HepG2 (cell line): Measurements from ENCODE around the gene NUDT8. TPM values are rescaled to one million over a fixed set of nuclear protein-coding genes. Genes with fewer than 3 reads are reported as not detected.
"Not testable (repeated sequence)": the region's sequence is repeated elsewhere in the genome, so short reads cannot be mapped to it uniquely, and the experiment has no call there.

ENCODE experiments used
- ATAC-seq: fragments of 200-7000 bp; cut with Tn5 transposase; 3 replicates; pipeline ENCODE4 v1.9.1; 2020; ENCODE audit warnings: mild to moderate bottlenecking, moderate library complexity
- BruUV-seq: library from RNA; stranded (reverse); fragments of 400-500 nt; replicated peaks from 2 replicates; lab custom pipeline; 2021; lab: Mats Ljungman, UMichigan
- CTCF ChIA-PET: fragments of 300-600 bp; formaldehyde crosslinking; extraction: SDS; loops from one replicate; lab custom pipeline; 2021; ENCODE audit warnings: low total read pairs, inconsistent platforms, low intra/inter-chr PET ratio; lab: Yijun Ruan, JAX
- POLR2A ChIA-PET: fragments of 350-600 bp; sonication (Branson Sonifier 250); formaldehyde crosslinking; loops from one replicate; lab custom pipeline; 2020; ENCODE audit warnings: antibody characterized with exemption, inconsistent platforms; lab: Yijun Ruan, JAX
- DNase-seq: peaks from one replicate; pipeline ENCODE4 v3.0.0-alpha.2; 2015; ENCODE audit warnings: low spot score
- FAIRE-seq: peaks from 3 replicates; lab custom pipeline; 2011; peaks lifted over from hg19 to GRCh38; lab: Jason Lieb, UNC
- H2AFZ ChIP-seq: one replicate; pipeline ENCODE4 v1.6.1; 2011; ENCODE audit warnings: low read length, inconsistent platforms
- H3K27ac ChIP-seq: fragments of 300-600 bp; 3 replicates; pipeline ENCODE4 v1.8.0; 2011; ENCODE audit warnings: mixed run types, mild to moderate bottlenecking, mixed read lengths, low read length, inconsistent platforms; ENCODE audit not compliant: insufficient read depth; ENCODE audit errors: extremely low read length
- H3K27me3 ChIP-seq, 2 experiments: fragments of 200-600 bp in 1 of 2; 2 replicates in 1 of 2; 3 replicates in 1 of 2; pipeline versions ENCODE4 v1.6.0 to v1.8.0; 2011; ENCODE audit warnings: low read length in 2 of 2, mild to moderate bottlenecking in 2 of 2, moderate library complexity in 2 of 2, inconsistent platforms in 1 of 2; ENCODE audit not compliant: insufficient read depth in 2 of 2, control insufficient read depth in 1 of 2
- H3K36me3 ChIP-seq, 2 experiments: fragments of 200-600 bp in 1 of 2; replicated peaks in 1 of 2; 2 replicates in 1 of 2; 3 replicates in 1 of 2; pipeline versions ENCODE4 v1.5.1 to v1.8.0; 2011; ENCODE audit warnings: low read length in 2 of 2, inconsistent platforms in 1 of 2; ENCODE audit not compliant: insufficient read depth in 2 of 2, control insufficient read depth in 1 of 2
- H3K4me1 ChIP-seq: 2 replicates; pipeline ENCODE4 v1.5.1; 2012; ENCODE audit warnings: low read length, inconsistent platforms; ENCODE audit not compliant: insufficient read depth
- H3K4me2 ChIP-seq: 2 replicates; pipeline ENCODE4 v1.6.0; 2011; ENCODE audit warnings: low read depth, low read length, inconsistent platforms
- H3K4me3 ChIP-seq, 3 experiments: fragments of 200-600 bp in 1 of 3; sonication (generic), shearing (Covaris generic) in 1 of 3; replicated peaks in 1 of 3; 2 replicates each; pipeline ENCODE4 v1.5.1; 2011 to 2016; ENCODE audit warnings: low read length in 3 of 3, inconsistent platforms in 2 of 3, low read depth in 2 of 3, mild to moderate bottlenecking in 2 of 3, control low read depth in 1 of 3, mixed read lengths in 1 of 3; ENCODE audit not compliant: insufficient read depth in 1 of 3
- H3K79me2 ChIP-seq: one replicate; pipeline ENCODE4 v1.6.1; 2011; ENCODE audit warnings: low read length, inconsistent platforms; ENCODE audit not compliant: insufficient read depth
- H3K9ac ChIP-seq: 2 replicates; pipeline ENCODE4 v1.6.0; 2011; ENCODE audit warnings: mild to moderate bottlenecking, low read depth, low read length, inconsistent platforms; ENCODE audit not compliant: insufficient read depth
- H3K9me3 ChIP-seq: 2 replicates; pipeline ENCODE4 v1.5.1; 2012; ENCODE audit warnings: mild to moderate bottlenecking, low read length
- H4K20me1 ChIP-seq: 2 replicates; pipeline ENCODE4 v1.6.0; 2011; ENCODE audit warnings: inconsistent platforms, mild to moderate bottlenecking, low read length, moderate library complexity; ENCODE audit not compliant: insufficient read depth
- FOSL2 ChIP-seq: sonication (generic); formaldehyde crosslinking; IDR thresholded peaks from 2 replicates; pipeline ENCODE4 v1.4.0; 2020; ENCODE audit warnings: missing genetic modification reagents
- NFYB ChIP-seq: sonication (generic); formaldehyde crosslinking; IDR thresholded peaks from 2 replicates; pipeline ENCODE4 v1.4.0; 2020; ENCODE audit warnings: missing genetic modification reagents
- NFYC ChIP-seq: IDR thresholded peaks from 2 replicates; pipeline ENCODE4 v1.6.1; 2016; ENCODE audit warnings: missing genetic modification reagents, missing compliant biosample characterization
- PHF21A ChIP-seq: sonication (generic); formaldehyde crosslinking; IDR thresholded peaks from 2 replicates; pipeline ENCODE4 v1.5.0; 2020; ENCODE audit warnings: mild to moderate bottlenecking, missing genetic modification reagents
- POLR2G ChIP-seq: fragments of 200-400 bp; formaldehyde crosslinking; IDR thresholded peaks from 2 replicates; pipeline ENCODE4 v1.6.1; 2018; ENCODE audit warnings: mild to moderate bottlenecking, low read depth, low read length, moderate library complexity
- ZFY ChIP-seq: sonication (generic); formaldehyde crosslinking; IDR thresholded peaks from 2 replicates; pipeline ENCODE4 v1.4.0; 2020; ENCODE audit warnings: missing genetic modification reagents
- WGBS: methylation state at CpG from one replicate; pipeline ENCODE4 v1.1.6; 2017; ENCODE audit warnings: low lambda C conversion rate; 5-methylcytosine and 5-hydroxymethylcytosine counted together
- in situ Hi-C: cut with HindIII; loops from 2 replicates; pipeline ENCODE4 v1.10.0; 2017; ENCODE audit warnings: low pct_unique_long_range_greater_than_20kb; ENCODE audit not compliant: extremely low pct_ligation_motif_present
- intact Hi-C: fragments of 100-400 bp; cut with micrococcal nuclease; formaldehyde crosslinking; loops from one replicate; pipeline ENCODE4 v1.10.0; 2022; ENCODE audit not compliant: unreplicated experiment
- polyA plus RNA-seq, 8 experiments: library from polyadenylated mRNA; depleted of rRNA in 3 of 8; stranded (reverse) in 7 of 8; unstranded in 1 of 8; fragments of >200 nt; fragmentation: Illumina TruSeq in 4 of 8; extraction: Trizol in 4 of 8; gene quantifications; 2 replicates each; pipeline versions ENCODE4 v1.2.1 to v1.2.3, GENCODE V29; 2011 to 2016; ENCODE audit warnings: low read depth in 4 of 8, missing spikeins in 1 of 8, mixed read lengths in 1 of 8; ENCODE audit not compliant: insufficient read depth in 1 of 8
- total RNA-seq, 5 experiments: library from RNA; depleted of rRNA; stranded (reverse); fragments of >200 nt; fragmentation: Illumina TruSeq; extraction: Trizol; gene quantifications; 2 replicates each; pipeline ENCODE4 v1.2.3, GENCODE V29; 2016; ENCODE audit warnings: low read depth in 1 of 5
- TF ChIP-seq, protein P1 (sequence below): sonication (generic); IDR thresholded peaks from 2 replicates; pipeline ENCODE4 v1.6.1; 2016; ENCODE audit warnings: low read depth, borderline replicate concordance
- TF ChIP-seq, protein P2 (sequence below): sonication (generic); formaldehyde crosslinking; IDR thresholded peaks from 2 replicates; pipeline ENCODE4 v1.4.0; 2020; ENCODE audit warnings: missing genetic modification reagents
- TF ChIP-seq, protein P3 (sequence below): sonication (generic); formaldehyde crosslinking; IDR thresholded peaks from 2 replicates; pipeline ENCODE4 v1.5.1; 2020; ENCODE audit warnings: mild to moderate bottlenecking, missing genetic modification reagents, moderate library complexity
- TF ChIP-seq, protein P4 (sequence below), 2 experiments: fragments of 450-650 bp in 1 of 2; sonication (generic) in 1 of 2; formaldehyde crosslinking; IDR thresholded peaks; 2 replicates each; pipeline versions ENCODE4 v1.5.0 to v1.8.0; 2020 to 2022; ENCODE audit warnings: mild to moderate bottlenecking in 1 of 2, missing genetic modification reagents in 1 of 2
- TF ChIP-seq, protein P5 (sequence below): sonication (generic); formaldehyde crosslinking; conservative IDR thresholded peaks from 2 replicates; pipeline ENCODE4 v1.4.0; 2020; ENCODE audit warnings: mild to moderate bottlenecking, missing genetic modification reagents, moderate library complexity

NUDT8 gene
- total and polyA plus RNA-seq, 2 of the 13 experiments (the other 11 are each of a cell fraction or from before 2014, with no cell fraction given): 6.7 to 25.8 TPM

DNA sequence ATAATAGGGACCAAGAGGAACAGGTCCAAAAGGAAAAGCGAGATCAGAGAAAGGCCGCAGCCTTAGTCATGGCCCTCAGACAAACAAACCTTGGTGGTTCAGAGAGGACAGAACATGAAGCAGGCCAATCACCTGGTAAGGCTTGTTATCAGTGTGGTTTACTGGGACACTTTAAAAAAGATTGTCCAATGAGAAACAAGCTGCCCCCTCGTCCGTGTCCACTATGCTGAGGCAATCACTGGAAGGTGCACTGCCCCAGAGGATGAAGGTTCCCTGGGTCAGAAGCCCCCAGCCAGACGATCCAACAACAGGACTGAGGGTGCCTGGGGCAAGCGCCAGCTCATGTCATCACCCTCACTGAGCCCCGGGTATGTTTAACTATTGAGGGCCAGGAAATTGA lies 6.8 kb downstream of the NUDT8 start:
- ATAC-seq, H3K36me3 ChIP-seq, intact Hi-C loops, H3K4me3 ChIP-seq, CTCF ChIA-PET, H2AFZ ChIP-seq, in situ Hi-C loops, H4K20me1 ChIP-seq, H3K9ac ChIP-seq, H3K27me3 ChIP-seq, H3K79me2 ChIP-seq, BruUV-seq, H3K9me3 ChIP-seq: not testable (repeated sequence)
- WGBS: 10% methylated on average over 4 of the region's 7 CpGs
- peak overlapping the region; percentile 22 for H3K27ac ChIP-seq
- FAIRE-seq (peak; percentile 12), DNase-seq (peak; percentile 72)
- POLR2A ChIA-PET: interaction anchor here (1.3 kb wide), 1 partner anchor 9 kb away, joined by 5 read pairs; no protein-coding TSS in a partner anchor
- H3K4me2 ChIP-seq: peak overlapping the region; percentile 32; the same call in 1 of the 2 replicates
- H3K4me1 ChIP-seq: peaks cover 22% of the 10 kb centered on the region
- TF ChIP-seq NFYB (CRISPR knock-in tag) (peak; percentile 66), ZFY (CRISPR knock-in tag) (peak; percentile 49; the same call in 1 of the 2 replicates), PHF21A (CRISPR knock-in tag) (peak; percentile 45; the same call in 1 of the 2 replicates), NFYC (peak; percentile 60), FOSL2 (peak; percentile 83), POLR2G (peak; percentile 35; the same call in 1 of the 2 replicates)
- TF ChIP-seq, protein P1, sequence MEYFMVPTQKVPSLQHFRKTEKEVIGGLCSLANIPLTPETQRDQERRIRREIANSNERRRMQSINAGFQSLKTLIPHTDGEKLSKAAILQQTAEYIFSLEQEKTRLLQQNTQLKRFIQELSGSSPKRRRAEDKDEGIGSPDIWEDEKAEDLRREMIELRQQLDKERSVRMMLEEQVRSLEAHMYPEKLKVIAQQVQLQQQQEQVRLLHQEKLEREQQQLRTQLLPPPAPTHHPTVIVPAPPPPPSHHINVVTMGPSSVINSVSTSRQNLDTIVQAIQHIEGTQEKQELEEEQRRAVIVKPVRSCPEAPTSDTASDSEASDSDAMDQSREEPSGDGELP: 0 out of 2 replicates have a peak, but pooled peaks have one; percentile 15
- TF ChIP-seq, protein P2, sequence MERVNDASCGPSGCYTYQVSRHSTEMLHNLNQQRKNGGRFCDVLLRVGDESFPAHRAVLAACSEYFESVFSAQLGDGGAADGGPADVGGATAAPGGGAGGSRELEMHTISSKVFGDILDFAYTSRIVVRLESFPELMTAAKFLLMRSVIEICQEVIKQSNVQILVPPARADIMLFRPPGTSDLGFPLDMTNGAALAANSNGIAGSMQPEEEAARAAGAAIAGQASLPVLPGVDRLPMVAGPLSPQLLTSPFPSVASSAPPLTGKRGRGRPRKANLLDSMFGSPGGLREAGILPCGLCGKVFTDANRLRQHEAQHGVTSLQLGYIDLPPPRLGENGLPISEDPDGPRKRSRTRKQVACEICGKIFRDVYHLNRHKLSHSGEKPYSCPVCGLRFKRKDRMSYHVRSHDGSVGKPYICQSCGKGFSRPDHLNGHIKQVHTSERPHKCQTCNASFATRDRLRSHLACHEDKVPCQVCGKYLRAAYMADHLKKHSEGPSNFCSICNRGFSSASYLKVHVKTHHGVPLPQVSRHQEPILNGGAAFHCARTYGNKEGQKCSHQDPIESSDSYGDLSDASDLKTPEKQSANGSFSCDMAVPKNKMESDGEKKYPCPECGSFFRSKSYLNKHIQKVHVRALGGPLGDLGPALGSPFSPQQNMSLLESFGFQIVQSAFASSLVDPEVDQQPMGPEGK (CRISPR knock-in tag): peak; percentile 36; the same call in 1 of the 2 replicates
- TF ChIP-seq, protein P3, sequence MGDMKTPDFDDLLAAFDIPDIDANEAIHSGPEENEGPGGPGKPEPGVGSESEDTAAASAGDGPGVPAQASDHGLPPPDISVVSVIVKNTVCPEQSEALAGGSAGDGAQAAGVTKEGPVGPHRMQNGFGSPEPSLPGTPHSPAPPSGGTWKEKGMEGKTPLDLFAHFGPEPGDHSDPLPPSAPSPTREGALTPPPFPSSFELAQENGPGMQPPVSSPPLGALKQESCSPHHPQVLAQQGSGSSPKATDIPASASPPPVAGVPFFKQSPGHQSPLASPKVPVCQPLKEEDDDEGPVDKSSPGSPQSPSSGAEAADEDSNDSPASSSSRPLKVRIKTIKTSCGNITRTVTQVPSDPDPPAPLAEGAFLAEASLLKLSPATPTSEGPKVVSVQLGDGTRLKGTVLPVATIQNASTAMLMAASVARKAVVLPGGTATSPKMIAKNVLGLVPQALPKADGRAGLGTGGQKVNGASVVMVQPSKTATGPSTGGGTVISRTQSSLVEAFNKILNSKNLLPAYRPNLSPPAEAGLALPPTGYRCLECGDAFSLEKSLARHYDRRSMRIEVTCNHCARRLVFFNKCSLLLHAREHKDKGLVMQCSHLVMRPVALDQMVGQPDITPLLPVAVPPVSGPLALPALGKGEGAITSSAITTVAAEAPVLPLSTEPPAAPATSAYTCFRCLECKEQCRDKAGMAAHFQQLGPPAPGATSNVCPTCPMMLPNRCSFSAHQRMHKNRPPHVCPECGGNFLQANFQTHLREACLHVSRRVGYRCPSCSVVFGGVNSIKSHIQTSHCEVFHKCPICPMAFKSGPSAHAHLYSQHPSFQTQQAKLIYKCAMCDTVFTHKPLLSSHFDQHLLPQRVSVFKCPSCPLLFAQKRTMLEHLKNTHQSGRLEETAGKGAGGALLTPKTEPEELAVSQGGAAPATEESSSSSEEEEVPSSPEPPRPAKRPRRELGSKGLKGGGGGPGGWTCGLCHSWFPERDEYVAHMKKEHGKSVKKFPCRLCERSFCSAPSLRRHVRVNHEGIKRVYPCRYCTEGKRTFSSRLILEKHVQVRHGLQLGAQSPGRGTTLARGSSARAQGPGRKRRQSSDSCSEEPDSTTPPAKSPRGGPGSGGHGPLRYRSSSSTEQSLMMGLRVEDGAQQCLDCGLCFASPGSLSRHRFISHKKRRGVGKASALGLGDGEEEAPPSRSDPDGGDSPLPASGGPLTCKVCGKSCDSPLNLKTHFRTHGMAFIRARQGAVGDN (CRISPR knock-in tag): peak; percentile 49
- TF ChIP-seq, protein P4, sequence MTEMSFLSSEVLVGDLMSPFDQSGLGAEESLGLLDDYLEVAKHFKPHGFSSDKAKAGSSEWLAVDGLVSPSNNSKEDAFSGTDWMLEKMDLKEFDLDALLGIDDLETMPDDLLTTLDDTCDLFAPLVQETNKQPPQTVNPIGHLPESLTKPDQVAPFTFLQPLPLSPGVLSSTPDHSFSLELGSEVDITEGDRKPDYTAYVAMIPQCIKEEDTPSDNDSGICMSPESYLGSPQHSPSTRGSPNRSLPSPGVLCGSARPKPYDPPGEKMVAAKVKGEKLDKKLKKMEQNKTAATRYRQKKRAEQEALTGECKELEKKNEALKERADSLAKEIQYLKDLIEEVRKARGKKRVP (CRISPR knock-in tag; IDR thresholded peaks at IDR 0.05): peak in 1 of 2 experiments; percentile 65; a peak in 1 of 4 replicates
- TF ChIP-seq, protein P5, sequence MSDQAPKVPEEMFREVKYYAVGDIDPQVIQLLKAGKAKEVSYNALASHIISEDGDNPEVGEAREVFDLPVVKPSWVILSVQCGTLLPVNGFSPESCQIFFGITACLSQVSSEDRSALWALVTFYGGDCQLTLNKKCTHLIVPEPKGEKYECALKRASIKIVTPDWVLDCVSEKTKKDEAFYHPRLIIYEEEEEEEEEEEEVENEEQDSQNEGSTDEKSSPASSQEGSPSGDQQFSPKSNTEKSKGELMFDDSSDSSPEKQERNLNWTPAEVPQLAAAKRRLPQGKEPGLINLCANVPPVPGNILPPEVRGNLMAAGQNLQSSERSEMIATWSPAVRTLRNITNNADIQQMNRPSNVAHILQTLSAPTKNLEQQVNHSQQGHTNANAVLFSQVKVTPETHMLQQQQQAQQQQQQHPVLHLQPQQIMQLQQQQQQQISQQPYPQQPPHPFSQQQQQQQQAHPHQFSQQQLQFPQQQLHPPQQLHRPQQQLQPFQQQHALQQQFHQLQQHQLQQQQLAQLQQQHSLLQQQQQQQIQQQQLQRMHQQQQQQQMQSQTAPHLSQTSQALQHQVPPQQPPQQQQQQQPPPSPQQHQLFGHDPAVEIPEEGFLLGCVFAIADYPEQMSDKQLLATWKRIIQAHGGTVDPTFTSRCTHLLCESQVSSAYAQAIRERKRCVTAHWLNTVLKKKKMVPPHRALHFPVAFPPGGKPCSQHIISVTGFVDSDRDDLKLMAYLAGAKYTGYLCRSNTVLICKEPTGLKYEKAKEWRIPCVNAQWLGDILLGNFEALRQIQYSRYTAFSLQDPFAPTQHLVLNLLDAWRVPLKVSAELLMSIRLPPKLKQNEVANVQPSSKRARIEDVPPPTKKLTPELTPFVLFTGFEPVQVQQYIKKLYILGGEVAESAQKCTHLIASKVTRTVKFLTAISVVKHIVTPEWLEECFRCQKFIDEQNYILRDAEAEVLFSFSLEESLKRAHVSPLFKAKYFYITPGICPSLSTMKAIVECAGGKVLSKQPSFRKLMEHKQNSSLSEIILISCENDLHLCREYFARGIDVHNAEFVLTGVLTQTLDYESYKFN (CRISPR knock-in tag): peak; percentile 37; the same call in 1 of the 2 replicates
